ENCODE data around the gene WDR13. TPM values are rescaled to one million over a fixed set of nuclear protein-coding genes. Genes with fewer than 3 reads are reported as not detected.
"Not testable (repeated sequence)": the region's sequence is repeated elsewhere in the genome, so short reads cannot be mapped to it uniquely, and the experiment has no call there.

The WDR13 gene
- total RNA-seq, 1 experiment from 2014 or later = 46.5 TPM

DNA sequence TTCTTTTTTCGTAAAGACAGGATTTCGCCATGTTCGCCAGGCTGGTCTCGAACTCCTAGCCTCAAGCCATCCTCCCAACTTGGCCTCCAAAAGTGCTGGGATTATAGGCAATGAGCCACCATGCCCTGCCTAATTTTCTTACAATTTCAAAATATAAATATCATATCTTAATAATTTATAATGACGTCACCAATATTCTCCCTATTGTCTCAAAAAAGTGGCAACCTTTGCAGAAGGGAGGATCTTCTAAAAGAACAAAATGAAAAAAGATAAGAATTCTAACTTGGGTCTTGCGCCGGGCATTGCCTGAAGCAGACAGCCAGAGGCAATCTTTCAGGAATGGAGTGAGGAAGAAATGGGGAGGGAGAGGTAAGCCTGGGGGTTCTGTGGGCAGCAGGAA is 48.4 kb downstream of the WDR13 start:
- Mint-ChIP-seq H3K27ac (ENCODE audit: unreplicated experiment) (no peak overlapping the region), H3K4me1 (ENCODE audit: low read depth, unreplicated experiment) (peaks cover 6% of the 10 kb centered on the region), H3K36me3 (ENCODE audit: insufficient read depth, unreplicated experiment) (no peaks in the 10 kb centered on the region), H3K9me3 (ENCODE audit: unreplicated experiment) (no peaks in the 10 kb centered on the region), H3K27me3 (ENCODE audit: insufficient read depth, unreplicated experiment) (no peaks in the 10 kb centered on the region), H3K4me3 (ENCODE audit: unreplicated experiment) (no peak overlapping the region)
- DNase-seq = no peak
- CTCF ChIA-PET = no interaction called here
- intact Hi-C loops (cut with micrococcal nuclease; ENCODE audit: unreplicated experiment) = no loop called here
- Histone ChIP-seq H3K27me3 (replicated peaks; ENCODE audit: control insufficient read depth, insufficient read depth, low read length) (no peaks in the 10 kb centered on the region), H3K9me3 (no peaks in the 10 kb centered on the region), H3K36me3 (ENCODE audit: control insufficient read depth, insufficient read depth, low read length) (no peaks in the 10 kb centered on the region), H3K4me3 (ENCODE audit: low read depth, low read length) (no peak overlapping the region), H3K4me1 (no peaks in the 10 kb centered on the region)
- POLR2A ChIA-PET = no interaction called here
- TF ChIP-seq CTCF (IDR thresholded peaks at IDR 0.05; ENCODE audit: insufficient read depth in 1 of 2, low read depth in 1 of 2, low read length in 1 of 2, severe bottlenecking in 1 of 2, unreplicated experiment in 1 of 2) = no peak
- no TSS peak for BruUV-seq (replicated peaks)

GRCh38 chrX:48648336-48648751 is 51.1 kb downstream of the WDR13 start:
- no peaks in the 10 kb centered on the region for H3K36me3 ChIP-seq (ENCODE audit: control insufficient read depth, insufficient read depth, low read length)
- Mint-ChIP-seq H3K4me1 (ENCODE audit: low read depth, unreplicated experiment) (peaks cover 6% of the 10 kb centered on the region), H3K4me3 (ENCODE audit: unreplicated experiment) (no peak overlapping the region), H3K27ac (ENCODE audit: unreplicated experiment) (no peak overlapping the region), H3K9me3 (ENCODE audit: unreplicated experiment) (no peaks in the 10 kb centered on the region), H3K27me3 (ENCODE audit: insufficient read depth, unreplicated experiment) (no peaks in the 10 kb centered on the region), H3K36me3 (ENCODE audit: insufficient read depth, unreplicated experiment) (no peaks in the 10 kb centered on the region)
- H3K27me3 ChIP-seq (replicated peaks; ENCODE audit: control insufficient read depth, insufficient read depth, low read length) = no peaks in the 10 kb centered on the region
- peak in 1 of 2 experiments; percentile 20 for DNase-seq
- ChIA-PET POLR2A (interaction anchor here (0.9 kb wide), 1 partner anchor 28 kb away, joined by 4 read pairs; no protein-coding TSS in a partner anchor), CTCF (interaction anchor here (0.6 to 1.0 kb wide), 5 partner anchors 28 to 298 kb away, joined by 3 to 8 read pairs (median 3); partner anchors contain the start of genes HDAC6 and SUV39H1)
- no peak overlapping the region for H3K4me3 ChIP-seq (ENCODE audit: low read depth, low read length)
- intact Hi-C loops (cut with micrococcal nuclease; ENCODE audit: unreplicated experiment) = loop anchor here (2.0 kb wide), 1 partner anchor 28 kb away; no protein-coding TSS in a partner anchor
- H3K4me1 ChIP-seq = no peaks in the 10 kb centered on the region
- no TSS peak for BruUV-seq (replicated peaks)
- TF ChIP-seq CTCF (IDR thresholded peaks at IDR 0.05; ENCODE audit: insufficient read depth in 1 of 2, low read depth in 1 of 2, low read length in 1 of 2, severe bottlenecking in 1 of 2, unreplicated experiment in 1 of 2) = no peak
- H3K9me3 ChIP-seq = no peaks in the 10 kb centered on the region

DNA sequence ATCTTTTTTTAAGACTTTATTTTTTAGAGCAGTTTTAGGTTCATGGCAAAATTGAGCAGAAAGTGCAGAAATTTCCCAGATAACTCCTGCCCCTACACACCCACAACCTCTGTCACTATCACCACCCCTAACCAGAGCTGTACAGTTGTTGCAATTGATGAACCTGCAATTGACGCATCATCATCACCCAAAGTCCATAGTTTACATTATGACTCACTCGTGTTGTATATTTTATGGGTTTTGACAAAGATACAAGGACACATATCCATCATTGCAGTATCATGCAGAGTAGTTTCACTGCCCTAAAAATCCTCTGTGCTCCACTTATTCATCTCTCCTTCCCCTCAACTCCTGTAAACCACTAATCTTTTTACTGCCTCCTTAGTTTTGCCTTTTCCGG is 51.8 kb downstream of the WDR13 start:
- Mint-ChIP-seq H3K36me3 (ENCODE audit: insufficient read depth, unreplicated experiment) (no peaks in the 10 kb centered on the region), H3K27ac (ENCODE audit: unreplicated experiment) (no peak overlapping the region), H3K27me3 (ENCODE audit: insufficient read depth, unreplicated experiment) (peaks cover 3% of the 10 kb centered on the region), H3K9me3 (ENCODE audit: unreplicated experiment) (no peaks in the 10 kb centered on the region), H3K4me3 (ENCODE audit: unreplicated experiment) (no peak overlapping the region), H3K4me1 (ENCODE audit: low read depth, unreplicated experiment) (peaks cover 6% of the 10 kb centered on the region)
- Histone ChIP-seq H3K4me3 (ENCODE audit: low read depth, low read length) (no peak overlapping the region), H3K27me3 (replicated peaks; ENCODE audit: control insufficient read depth, insufficient read depth, low read length) (no peaks in the 10 kb centered on the region), H3K9me3 (no peaks in the 10 kb centered on the region), H3K4me1 (no peaks in the 10 kb centered on the region), H3K36me3 (ENCODE audit: control insufficient read depth, insufficient read depth, low read length) (no peaks in the 10 kb centered on the region)
- BruUV-seq (replicated peaks) = no TSS peak
- intact Hi-C loops (cut with micrococcal nuclease; ENCODE audit: unreplicated experiment) = loop anchor here (2.0 kb wide), 1 partner anchor 28 kb away; no protein-coding TSS in a partner anchor
- DNase-seq = no peak
- ChIA-PET CTCF (interaction anchor here (1.0 kb wide), 1 partner anchor 185 kb away, joined by 3 read pairs; no protein-coding TSS in a partner anchor), POLR2A (interaction anchor here (0.9 kb wide), 1 partner anchor 27 kb away, joined by 4 read pairs; no protein-coding TSS in a partner anchor)
- TF ChIP-seq CTCF (IDR thresholded peaks at IDR 0.05; ENCODE audit: insufficient read depth in 1 of 2, low read depth in 1 of 2, low read length in 1 of 2, severe bottlenecking in 1 of 2, unreplicated experiment in 1 of 2) = no peak

DNA sequence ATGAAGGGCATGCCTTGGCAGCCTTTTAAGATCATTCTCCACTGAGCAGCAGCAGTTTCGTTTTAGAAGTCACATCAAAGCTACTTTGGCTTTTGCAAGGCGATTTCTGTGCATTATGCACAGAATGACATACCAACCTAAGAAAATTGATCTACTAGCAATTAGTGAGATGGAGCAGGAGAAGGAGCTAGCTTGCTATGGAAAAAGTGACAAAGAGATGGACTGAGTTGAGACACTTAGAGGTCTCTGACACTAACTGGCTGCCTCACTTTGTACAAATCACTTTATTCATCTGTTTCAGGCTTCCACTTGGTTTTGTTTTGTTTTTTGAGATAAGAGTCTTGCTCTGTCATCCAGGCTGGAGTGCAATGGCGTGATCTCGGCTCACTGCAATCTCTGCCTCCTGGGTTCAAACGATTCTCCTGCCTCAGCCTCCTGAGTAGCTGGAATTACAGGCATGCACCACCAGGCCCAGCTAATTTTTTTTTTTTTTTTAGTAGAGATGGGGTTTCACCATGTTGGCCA is 54.8 kb downstream of the WDR13 start:
- H3K36me3 ChIP-seq (ENCODE audit: control insufficient read depth, insufficient read depth, low read length); H3K9me3 ChIP-seq; H3K36me3 Mint-ChIP-seq (ENCODE audit: insufficient read depth, unreplicated experiment); H3K27me3 Mint-ChIP-seq (ENCODE audit: insufficient read depth, unreplicated experiment); BruUV-seq (replicated peaks); H3K27me3 ChIP-seq (replicated peaks; ENCODE audit: control insufficient read depth, insufficient read depth, low read length); DNase-seq; H3K9me3 Mint-ChIP-seq (ENCODE audit: unreplicated experiment); intact Hi-C loops (cut with micrococcal nuclease; ENCODE audit: unreplicated experiment); H3K4me1 Mint-ChIP-seq (ENCODE audit: low read depth, unreplicated experiment); H3K27ac Mint-ChIP-seq (ENCODE audit: unreplicated experiment); H3K4me1 ChIP-seq; H3K4me3 ChIP-seq (ENCODE audit: low read depth, low read length); H3K4me3 Mint-ChIP-seq (ENCODE audit: unreplicated experiment); CTCF ChIA-PET; POLR2A ChIA-PET: not testable (repeated sequence)

DNA sequence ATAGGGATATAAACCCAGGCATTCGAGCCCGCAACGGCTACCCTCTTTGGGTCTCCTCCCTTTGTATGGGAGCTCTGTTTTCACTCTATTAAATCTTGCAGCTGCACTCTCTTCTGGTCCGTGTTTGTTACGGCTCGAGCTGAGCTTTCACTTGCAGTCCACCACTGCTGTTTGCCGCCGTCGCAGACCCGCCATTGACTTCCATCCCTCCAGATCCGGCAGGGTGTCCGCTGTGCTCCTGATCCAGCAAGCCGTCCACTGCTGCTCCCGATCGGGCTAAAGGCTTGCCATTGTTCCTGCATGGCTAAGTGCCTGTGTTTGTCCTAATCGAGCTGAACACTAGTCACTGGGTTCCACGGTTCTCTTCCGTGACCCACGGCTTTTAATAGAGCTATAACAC is 57.5 kb downstream of the WDR13 start:
- H3K36me3 Mint-ChIP-seq (ENCODE audit: insufficient read depth, unreplicated experiment); H3K4me3 Mint-ChIP-seq (ENCODE audit: unreplicated experiment); H3K36me3 ChIP-seq (ENCODE audit: control insufficient read depth, insufficient read depth, low read length); CTCF ChIA-PET; H3K27ac Mint-ChIP-seq (ENCODE audit: unreplicated experiment); H3K4me3 ChIP-seq (ENCODE audit: low read depth, low read length); H3K9me3 ChIP-seq; H3K4me1 Mint-ChIP-seq (ENCODE audit: low read depth, unreplicated experiment); BruUV-seq (replicated peaks); H3K4me1 ChIP-seq; POLR2A ChIA-PET; H3K9me3 Mint-ChIP-seq (ENCODE audit: unreplicated experiment); H3K27me3 ChIP-seq (replicated peaks; ENCODE audit: control insufficient read depth, insufficient read depth, low read length); H3K27me3 Mint-ChIP-seq (ENCODE audit: insufficient read depth, unreplicated experiment); DNase-seq; intact Hi-C loops (cut with micrococcal nuclease; ENCODE audit: unreplicated experiment): not testable (repeated sequence)

Measured in Caco-2 (cell line).